GM19452 (cell line): ENCODE measurements around the gene WWC2.

ENCODE experiments used
- ATAC-seq: cut with Tn5 transposase; IDR thresholded peaks from one replicate; pipeline ENCODE4 v1.9.1; 2021; ENCODE audit not compliant: unreplicated experiment

WWC2 gene

GRCh38 chr4:183254162-183254561 is 155.1 kb downstream of the WWC2 start:
- ATAC-seq = no peak

DNA sequence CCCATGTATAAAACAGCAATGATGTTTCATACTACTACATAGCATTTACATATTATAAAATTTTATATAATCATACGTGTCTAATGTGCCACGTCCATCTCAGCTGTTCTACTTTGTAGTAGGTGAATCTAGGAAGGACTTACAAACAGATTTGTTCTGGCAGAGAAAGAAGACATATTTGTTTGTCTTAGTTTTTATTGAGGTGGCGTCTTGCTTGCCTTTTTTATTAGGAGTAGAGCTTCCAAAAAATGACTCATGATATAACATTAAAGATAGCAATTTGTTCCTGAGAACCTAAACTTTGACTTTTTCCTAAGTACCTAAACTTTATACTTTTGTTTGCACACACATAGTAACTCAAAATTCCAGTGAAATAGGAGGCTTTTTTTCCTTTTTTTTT is 156.4 kb downstream of the WWC2 start:
- ATAC-seq = no peak

DNA sequence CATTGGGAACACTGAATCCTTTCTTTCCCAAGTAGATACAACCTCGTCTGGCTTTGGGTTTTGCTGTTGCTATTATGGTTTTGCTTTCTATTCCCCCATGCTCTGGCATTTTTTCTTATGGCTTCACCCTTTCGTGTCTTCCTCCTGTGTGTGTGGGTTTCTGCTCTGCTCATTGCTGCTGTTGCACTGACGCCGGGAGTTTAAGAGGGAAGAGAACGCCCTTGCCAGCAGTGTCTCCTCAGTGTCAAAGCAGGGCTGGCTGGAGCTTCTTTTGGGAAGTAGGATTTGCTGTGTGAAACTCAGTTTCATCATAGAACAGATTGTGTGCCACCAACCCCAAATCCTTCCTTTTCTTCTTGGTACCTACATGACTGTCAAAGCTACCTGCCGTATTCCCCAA is 157.3 kb downstream of the WWC2 start:
- no peak for ATAC-seq

DNA sequence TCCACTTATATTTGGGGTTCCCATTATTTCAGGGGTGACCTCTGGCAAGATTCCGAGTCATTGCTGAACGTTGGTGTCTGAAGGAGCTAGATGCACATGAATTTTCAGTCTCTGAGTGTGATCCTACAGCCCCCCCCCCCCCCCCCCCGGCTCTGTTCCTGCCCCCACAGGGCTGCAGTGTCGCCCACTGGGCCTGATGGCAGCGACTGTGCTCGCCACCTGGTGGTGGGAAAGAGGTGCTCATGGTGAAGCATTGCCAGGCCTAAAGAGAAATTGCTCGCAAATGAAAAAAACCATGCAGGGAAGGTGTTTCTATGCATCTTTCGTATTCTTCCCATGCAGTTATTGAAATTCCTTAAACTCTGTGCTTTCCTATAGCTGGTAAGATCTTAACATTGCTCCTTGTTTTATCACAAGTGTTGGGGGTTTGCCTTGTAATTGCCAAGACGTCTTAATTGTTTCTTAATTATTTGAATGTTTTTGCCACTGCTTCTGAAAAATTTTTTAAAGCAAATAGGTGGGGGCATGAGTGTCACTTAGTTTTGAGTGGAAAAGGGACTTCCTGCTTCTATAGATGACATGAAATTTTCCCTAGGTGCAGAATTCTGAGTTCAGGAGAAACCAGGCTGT is 157.8 kb downstream of the WWC2 start:
- peak; percentile 69 for ATAC-seq

- no peak for ATAC-seq
Observed at GRCh38 chr4:183257808-183258207, 158.8 kb downstream of the WWC2 start.

GRCh38 chr4:183260491-183261151 is 161.6 kb downstream of the WWC2 start:
- no peak for ATAC-seq

- peak; percentile 94 for ATAC-seq
Observed at GRCh38 chr4:183261953-183262775, 163.1 kb downstream of the WWC2 start.

GRCh38 chr4:183262776-183263100 is 163.7 kb downstream of the WWC2 start:
- no peak for ATAC-seq

DNA sequence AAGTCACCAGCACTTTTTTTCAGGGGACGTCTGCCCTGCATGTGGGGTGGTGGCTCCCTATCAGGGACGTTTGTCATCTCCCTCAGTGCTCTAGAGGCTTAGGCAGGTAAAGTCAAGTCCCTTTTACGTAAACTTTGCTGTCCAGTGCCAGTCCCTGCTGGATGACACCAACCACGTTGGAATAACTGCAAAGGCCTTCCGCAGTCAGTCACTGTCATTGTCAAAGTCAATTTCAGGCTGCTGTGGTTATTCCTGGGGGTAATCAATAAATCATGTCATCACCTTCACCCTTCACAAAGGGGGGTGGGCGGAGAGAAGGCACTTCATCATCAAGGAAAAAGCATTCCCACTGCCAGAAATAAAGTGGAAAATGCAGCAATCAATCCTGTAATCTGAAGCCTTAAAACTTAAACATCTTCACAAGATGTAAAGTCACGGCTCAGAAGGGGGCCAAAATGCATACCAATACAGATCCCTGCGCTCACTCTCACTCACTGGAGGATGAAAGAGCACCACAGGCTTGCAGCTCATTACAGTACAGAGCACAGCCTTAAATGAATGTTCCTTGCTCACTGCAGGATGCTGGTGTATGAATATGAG is 164.8 kb downstream of the WWC2 start:
- ATAC-seq = no peak

- ATAC-seq = no peak
Observed at GRCh38 chr4:183264614-183265013, 165.6 kb downstream of the WWC2 start.

DNA sequence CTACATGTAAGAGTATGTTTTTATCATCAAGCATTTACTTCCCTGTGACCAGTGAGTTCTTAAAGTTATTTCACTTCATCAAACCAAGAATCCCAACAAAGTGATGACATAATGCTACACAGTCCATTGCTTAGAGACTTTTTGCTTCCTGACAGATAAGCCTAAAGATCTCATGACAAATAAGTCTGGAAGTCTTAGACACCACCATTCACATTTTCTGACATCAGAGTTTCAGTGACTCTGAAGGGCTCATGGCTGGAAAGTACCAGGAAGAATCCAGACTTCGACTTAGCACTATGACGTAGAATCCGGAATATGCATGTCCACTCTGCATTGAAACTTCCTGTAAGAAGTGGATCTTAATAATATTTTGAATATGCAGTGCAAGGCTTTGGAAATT is 167.3 kb downstream of the WWC2 start:
- no peak for ATAC-seq

GRCh38 chr4:183268556-183268955 is 169.5 kb downstream of the WWC2 start:
- ATAC-seq = no peak

GRCh38 chr4:183272384-183272783 is 173.3 kb downstream of the WWC2 start:
- ATAC-seq = no peak

DNA sequence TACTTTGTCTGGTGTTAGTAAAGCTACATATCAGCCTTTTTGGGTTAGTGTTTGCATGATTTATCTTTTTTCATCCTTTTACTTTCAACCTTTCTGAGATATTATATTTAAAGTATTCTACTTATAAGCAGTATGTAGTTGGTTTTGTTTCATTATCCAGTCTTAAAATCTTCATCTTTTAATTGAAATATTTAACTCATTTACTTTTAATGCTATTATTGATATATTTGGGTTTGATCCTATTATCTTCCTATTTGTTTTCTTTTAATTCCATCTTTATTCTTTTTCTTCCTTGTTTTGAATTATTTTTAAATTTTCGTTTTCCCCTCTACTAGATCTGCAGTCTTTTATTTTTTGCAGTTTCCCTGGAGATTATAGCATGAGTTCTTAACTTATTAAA is 177.0 kb downstream of the WWC2 start:
- ATAC-seq = no peak

GRCh38 chr4:183284258-183284785 is 185.3 kb downstream of the WWC2 start:
- ATAC-seq = no peak

DNA sequence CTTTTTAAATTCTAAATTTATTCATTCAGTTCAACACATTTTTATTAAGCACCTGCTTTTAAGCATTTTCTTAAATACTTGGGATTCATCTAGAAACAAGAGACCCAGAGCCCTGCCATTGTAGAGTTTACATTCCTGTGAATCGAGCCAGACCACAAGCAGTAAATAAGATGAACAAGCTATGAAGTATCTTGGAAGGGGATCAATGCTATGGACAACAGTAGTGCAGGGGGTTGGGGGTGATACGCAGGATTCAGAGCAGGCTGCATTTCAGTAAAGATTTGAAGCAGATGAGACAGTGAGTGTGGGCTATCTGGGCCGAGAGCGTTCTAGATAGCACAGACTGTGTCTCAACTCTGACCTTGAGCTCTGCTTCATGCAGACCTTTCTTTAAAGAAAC is 185.9 kb downstream of the WWC2 start:
- ATAC-seq = no peak

GRCh38 chr4:183285886-183286285 is 186.8 kb downstream of the WWC2 start:
- no peak for ATAC-seq

DNA sequence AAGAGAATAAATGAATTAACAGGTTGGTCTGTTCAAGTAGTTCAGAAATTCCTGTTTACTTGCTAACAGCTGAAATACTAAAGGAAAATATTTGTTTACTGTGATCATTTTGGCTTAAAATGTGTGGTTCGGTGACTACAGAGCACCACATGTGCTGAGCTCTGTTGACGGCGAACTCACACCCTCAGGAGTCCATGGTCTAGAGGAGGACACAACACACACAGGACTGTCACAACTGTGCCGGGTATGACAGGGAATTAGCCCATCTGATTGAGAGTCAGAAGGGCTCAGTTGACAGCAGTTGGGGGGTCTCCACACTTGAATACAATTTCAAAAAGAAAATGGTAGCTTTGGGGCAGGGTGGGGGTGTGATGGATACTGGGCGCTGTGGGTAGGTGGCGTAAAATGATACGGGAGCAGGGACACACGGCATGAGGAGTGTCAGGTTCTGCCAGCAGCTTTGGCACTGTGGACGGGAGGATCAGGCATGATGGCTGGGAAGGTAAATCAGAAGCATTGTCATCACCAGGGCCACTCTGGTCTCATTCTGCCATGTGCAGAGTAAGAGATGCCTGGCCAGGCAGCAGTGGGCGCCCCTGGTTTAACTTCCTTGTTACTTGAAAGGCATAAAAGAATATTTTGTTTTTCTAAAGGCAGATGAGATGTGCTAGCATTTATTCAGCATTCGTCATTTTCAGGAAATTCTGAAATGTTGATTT is 187.7 kb downstream of the WWC2 start:
- peak; percentile 38 for ATAC-seq

DNA sequence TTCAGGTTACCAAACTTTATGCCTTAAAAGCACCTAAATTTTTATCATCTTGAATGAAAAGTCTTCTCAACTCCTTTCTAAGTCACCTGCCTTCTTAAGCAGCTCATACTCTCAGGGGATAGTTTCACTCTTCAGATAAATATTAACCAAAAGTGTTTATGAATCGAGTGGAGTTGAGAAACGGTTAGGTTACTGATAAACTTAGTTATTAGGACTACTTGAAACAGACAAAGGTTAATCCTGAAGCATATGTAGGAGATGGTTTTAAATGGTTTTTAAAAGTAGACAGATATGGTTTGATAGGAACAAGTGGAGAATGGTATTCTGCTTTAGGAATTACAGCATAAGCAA is 188.2 kb downstream of the WWC2 start:
- ATAC-seq = peak; percentile 84

DNA sequence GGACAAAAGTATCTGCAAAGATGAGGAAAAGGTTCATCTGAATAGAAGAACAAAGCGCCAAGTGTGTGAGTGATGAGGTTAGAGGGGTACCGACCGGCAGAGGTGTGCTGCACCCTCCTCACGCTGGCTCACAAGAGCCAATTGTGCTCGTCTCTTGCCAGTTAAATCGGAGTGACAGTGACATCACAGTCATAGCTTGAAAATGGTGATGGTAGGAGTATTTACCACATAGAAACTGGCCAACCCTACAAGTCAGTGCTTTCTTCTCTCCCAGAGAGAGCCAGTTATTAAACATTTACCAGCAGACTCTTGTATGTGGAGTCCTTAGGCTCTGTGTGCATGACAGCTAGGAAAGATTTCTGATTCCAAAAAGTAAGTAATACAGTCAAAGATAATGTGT is 188.6 kb downstream of the WWC2 start:
- peak; percentile 71 for ATAC-seq

DNA sequence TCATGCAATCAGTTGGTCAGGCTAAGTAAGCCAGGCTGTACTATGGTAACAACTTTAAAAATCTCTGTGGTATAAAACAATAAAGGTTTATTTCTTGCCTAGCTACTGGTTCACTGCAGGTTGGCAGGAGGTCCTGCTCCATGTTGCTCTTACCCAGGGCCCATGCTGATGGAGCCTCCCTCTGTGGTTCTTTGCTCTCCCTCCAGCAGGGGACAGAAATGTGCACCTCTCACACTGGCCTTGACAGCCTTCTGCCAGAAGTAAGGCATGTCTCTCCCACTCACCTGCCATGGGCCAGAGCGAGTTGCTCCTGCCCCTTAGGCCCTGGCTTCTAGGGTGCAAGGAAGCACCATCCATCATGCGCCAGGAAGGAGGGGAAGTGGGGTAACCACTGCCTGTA is 189.9 kb downstream of the WWC2 start:
- ATAC-seq = no peak
